CD4-positive, alpha-beta T cell treated with Interleukin-6 for 4 hours (primary cell): ENCODE results near the gene SCAF8.
A peak's percentile ranks its signal among the peaks of the same experiment; 100 is the strongest.
"Not testable (repeated sequence)": the region's sequence is repeated elsewhere in the genome, so short reads cannot be mapped to it uniquely, and the experiment has no call there.

Experiments
- DNase-seq: peaks from one replicate; pipeline ENCODE4 v3.0.0-alpha.2; 2020; ENCODE audit warnings: mixed read lengths

SCAF8 gene

GRCh38 chr6:154733626-154734382 is 588 bp downstream of the SCAF8 start:
- DNase-seq: peak; percentile 93

- DNase-seq: no peak
These were observed 3.5 kb downstream of the SCAF8 start for GRCh38 chr6:154736618-154737259.

GRCh38 chr6:154737424-154737823 is 4.2 kb downstream of the SCAF8 start:
- no peak for DNase-seq

GRCh38 chr6:154738551-154738961 is 5.3 kb downstream of the SCAF8 start:
- no peak for DNase-seq

- DNase-seq: no peak
These were observed 7.4 kb downstream of the SCAF8 start for GRCh38 chr6:154740658-154741057.

DNA sequence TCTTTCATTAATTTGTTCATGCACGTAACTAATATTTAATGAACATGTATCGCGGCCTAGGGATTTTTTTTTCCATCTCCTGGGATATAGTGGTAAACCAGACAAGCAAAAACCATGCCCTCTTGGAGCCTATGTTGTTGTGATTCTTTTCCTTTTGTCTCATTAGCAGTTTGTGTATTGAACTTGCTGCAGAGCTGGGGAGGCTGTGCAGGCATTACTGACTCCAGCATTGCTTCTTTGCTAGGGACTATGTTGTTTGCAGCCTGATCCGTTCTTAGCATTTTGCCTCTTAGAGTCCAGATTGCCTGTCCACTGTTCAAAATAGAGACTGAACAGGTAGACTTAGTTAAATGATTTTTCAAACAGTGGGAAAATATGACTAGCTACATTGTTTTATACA is 9.7 kb downstream of the SCAF8 start:
- DNase-seq: no peak

DNA sequence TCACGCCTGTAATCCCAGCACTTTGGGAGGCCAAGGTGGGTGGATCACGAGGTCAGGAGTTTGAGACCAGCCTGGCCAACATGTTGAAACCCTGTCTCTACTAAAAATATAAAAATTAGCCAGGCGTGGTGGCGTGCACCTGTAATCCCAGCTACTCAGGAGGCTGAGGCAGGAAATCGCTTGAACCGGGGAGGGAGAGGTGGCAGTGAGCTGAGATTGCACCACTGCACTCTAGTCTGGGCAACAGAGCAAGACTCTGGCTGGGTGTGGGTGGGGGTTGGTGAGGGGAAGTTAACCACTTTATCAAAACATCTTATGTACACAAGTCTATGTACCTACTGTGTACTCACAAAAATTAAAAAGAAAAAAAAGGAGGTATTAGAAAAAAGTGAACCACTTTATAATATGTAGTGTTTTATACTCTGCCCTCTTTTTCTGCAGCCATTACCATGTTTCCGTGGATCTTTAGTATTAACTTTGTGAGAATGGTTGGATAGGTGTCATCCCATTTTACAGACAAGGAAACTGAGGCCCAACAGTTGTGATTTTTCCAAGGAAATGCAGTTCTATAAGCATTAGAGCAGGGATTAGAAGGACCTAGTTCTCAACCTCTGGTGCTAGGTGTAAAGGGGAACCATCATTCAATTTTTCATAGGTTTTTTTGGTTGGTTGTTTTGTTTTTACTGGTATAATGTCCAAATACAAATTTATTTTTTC is 11.0 kb downstream of the SCAF8 start:
- DNase-seq: not testable (repeated sequence)

DNA sequence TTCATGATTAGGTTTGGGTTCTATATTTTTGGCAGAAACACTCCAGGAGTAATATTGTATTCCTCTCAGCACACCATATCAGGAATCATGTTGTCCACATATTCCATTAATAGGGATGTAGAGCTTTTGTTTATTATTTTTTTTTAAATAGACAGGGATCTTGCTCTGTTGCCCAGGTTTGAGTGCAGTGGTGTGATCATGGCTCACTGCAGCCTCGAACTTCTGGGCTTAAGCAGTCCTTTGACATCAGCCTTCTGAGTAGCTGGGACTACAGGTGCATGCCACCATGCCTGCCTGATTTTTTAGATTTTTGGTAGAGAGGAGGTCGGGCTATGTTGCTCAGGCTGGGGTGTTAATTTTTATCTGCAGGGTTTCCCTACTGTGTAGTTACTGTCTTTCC is 12.0 kb downstream of the SCAF8 start:
- DNase-seq: no peak

GRCh38 chr6:154749341-154749740 is 16.1 kb downstream of the SCAF8 start:
- DNase-seq: no peak

GRCh38 chr6:154751011-154751800 is 18.0 kb downstream of the SCAF8 start:
- DNase-seq: no peak

- DNase-seq: no peak
These were observed 18.8 kb downstream of the SCAF8 start for GRCh38 chr6:154752022-154752421.

- no peak for DNase-seq
These were observed 20.9 kb downstream of the SCAF8 start for GRCh38 chr6:154754152-154754551.

GRCh38 chr6:154757352-154758050 is 24.3 kb downstream of the SCAF8 start:
- DNase-seq: no peak

GRCh38 chr6:154758125-154758524 is 24.9 kb downstream of the SCAF8 start:
- no peak for DNase-seq

DNA sequence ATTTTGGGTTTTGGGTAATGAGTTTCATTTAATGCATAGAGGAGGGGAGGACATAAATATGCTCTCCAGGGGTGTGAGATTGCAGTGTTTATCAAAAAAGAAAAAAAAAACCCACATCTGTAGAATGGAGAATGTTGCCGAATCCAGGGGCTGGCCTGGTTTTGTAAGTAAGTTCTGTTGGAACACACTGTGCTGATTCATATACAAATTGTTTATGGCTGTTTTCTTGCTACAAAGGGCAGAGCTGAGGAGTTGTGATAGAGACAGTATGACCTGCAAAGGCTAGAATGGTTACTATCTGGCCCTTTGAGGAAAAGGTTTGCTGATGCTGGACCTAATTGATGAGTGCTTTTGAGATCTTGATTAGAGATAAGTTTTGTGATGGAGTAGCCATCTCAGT is 30.4 kb downstream of the SCAF8 start:
- no peak for DNase-seq

DNA sequence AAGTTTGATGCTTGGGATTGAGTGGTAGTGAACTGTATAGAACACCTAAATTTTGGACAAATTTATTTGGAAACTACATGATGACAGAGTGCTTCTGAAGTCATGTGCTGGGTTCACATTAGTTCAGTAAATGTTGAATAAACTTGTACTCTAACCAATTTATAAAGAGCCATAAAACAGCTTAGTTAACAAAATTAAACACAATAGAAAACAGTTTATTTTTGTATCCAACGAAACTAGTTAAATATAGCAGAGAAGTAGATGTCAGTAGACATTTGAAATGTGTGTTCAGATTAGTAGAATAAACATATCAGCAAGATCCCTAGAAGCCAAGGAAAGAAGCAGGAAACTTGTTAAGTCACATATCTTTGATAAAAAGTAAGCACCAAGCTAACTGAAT is 32.1 kb downstream of the SCAF8 start:
- DNase-seq: no peak

- no peak for DNase-seq
These were observed 33.1 kb downstream of the SCAF8 start for GRCh38 chr6:154766288-154766687.

GRCh38 chr6:154767003-154767723 is 33.9 kb downstream of the SCAF8 start:
- DNase-seq: no peak

DNA sequence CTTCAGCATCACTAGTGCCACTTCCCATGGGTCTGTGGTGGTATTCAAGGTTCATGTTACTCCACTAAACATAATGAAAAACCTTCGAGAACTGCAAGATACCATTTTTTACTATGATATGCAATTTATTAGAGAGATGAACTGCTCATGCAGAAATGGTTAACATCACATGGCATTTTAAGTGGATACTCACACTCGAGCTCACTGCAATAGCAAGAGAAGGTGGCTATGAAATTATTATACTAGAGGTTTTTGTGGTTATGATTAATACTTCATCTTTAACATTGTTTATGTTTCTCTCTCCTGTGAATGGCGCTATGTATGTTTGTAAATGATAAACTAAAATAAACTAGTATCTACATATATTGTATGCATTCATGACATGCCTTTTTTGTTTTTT is 35.1 kb downstream of the SCAF8 start:
- no peak for DNase-seq

DNA sequence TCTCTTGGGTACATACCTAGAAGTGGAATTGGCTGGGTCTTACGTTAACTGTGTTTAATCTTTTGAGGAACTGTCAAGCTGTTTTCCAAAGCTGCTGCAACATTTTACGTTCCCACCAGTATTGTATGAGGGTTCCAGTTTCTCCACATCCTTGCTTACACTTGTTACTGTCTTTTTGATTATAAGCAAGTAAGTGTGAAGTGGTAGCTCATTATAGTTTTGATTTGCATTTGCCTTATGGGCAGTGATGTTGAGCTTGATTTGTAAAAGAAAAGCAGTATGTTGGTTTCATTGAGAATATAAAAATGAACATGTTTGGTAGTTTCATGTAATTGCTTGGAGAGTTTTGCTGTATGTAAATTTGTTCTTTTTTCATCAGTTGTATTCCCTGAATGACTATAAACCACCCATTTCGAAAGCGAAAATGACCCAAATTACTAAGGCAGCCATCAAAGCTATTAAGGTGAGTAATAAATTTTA is 40.4 kb downstream of the SCAF8 start:
- DNase-seq: no peak

GRCh38 chr6:154779157-154779556 is 45.9 kb downstream of the SCAF8 start:
- DNase-seq: not testable (repeated sequence)

DNA sequence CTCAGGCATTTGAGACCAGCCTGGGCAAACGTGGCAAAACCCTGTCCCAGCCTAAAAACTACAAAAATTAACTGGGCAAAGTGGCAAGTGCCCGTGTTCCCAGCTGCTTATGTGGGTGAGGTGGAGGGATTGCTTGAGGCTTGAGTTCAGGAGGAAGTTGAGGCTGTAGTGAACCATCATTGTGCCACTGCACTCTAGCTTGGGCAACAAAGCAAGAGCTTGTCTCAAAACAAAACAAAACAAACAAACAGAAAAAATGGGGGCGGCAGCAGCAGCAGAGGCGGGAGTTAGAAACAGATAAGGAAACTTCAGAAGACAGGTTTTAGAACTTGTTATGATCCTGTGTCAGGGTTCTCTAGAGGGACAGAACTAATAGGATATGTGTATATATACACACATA is 49.0 kb downstream of the SCAF8 start:
- DNase-seq: no peak
